Stomach (tissue), 4 donors: Measurements from ENCODE around the gene SVOP.

ENCODE experiments used
- CTCF ChIP-seq, 7 experiments: fragments of 450-650 bp in 4 of 7; fragments of 200-600 bp in 3 of 7; sonication (generic) in 3 of 7; IDR thresholded peaks; one replicate each; pipeline ENCODE4 v1.5.1; 2016 to 2019; ENCODE audit warnings: antibody characterized with exemption in 7 of 7, control low read depth in 2 of 7, mild to moderate bottlenecking in 1 of 7
- EP300 ChIP-seq: sonication (generic); formaldehyde crosslinking; IDR thresholded peaks from one replicate; pipeline ENCODE4 v1.6.1; 2017; ENCODE audit warnings: antibody characterized with exemption
- POLR2A ChIP-seq, 4 donors: fragments of 450-650 bp; IDR thresholded peaks; one replicate each; pipeline ENCODE4 v1.6.1; 2016; ENCODE audit warnings: antibody characterized with exemption in 4 of 4, control low read depth in 2 of 4, mild to moderate bottlenecking in 1 of 4, moderate library complexity in 1 of 4
- POLR2AphosphoS5 ChIP-seq, 3 donors: sonication (generic); formaldehyde crosslinking; IDR thresholded peaks; one replicate each; pipeline ENCODE4 v1.6.1; 2016; ENCODE audit warnings: antibody characterized with exemption in 3 of 3

- TF ChIP-seq CTCF (IDR thresholded peaks at IDR 0.05) (no peak), EP300 (no peak), POLR2A (IDR thresholded peaks at IDR 0.05) (no peak), POLR2AphosphoS5 (IDR thresholded peaks at IDR 0.05) (no peak)
These were observed 37.6 kb downstream of the SVOP start for GRCh38 chr12:108983227-108983626.
